ENCODE data around the gene FLRT2. TPM values are rescaled to one million over a fixed set of nuclear protein-coding genes. Genes with fewer than 3 reads are reported as not detected.

The FLRT2 gene
- total and polyA plus RNA-seq, 10 of the 15 experiments (the other 5 are each of a cell fraction or from before 2014, with no cell fraction given), result 0.03 to 0.13 TPM; not detected in 8

GRCh38 chr14:85483037-85483436 lies 46.9 kb upstream of the FLRT2 start:
- TF ChIP-seq BACH1 (IDR thresholded peaks at IDR 0.05; ENCODE audit: borderline replicate concordance) (no peak), ATF3 (IDR thresholded peaks at IDR 0.05; ENCODE audit: borderline replicate concordance, extremely low read depth, low read depth, low read length) (no peak), EZH2 (IDR thresholded peaks at IDR 0.05; ENCODE audit: borderline replicate concordance, control insufficient read depth, low read depth, low read length) (no peak), SIN3A (IDR thresholded peaks at IDR 0.05; ENCODE audit: low read depth, low read length) (no peak)
- Histone ChIP-seq H2AFZ (ENCODE audit: control insufficient read depth, low read depth, low read length) (no peak overlapping the region), H3K4me3 (no peak overlapping the region), H3K4me1 (ENCODE audit: control insufficient read depth, insufficient read depth, low read length) (no peaks in the 10 kb centered on the region), H3K79me2 (ENCODE audit: control insufficient read depth, insufficient read depth, low read length) (no peaks in the 10 kb centered on the region), H3K4me2 (ENCODE audit: control insufficient read depth, insufficient read depth) (no peak overlapping the region), H3K9ac (ENCODE audit: control insufficient read depth, insufficient read depth, low read length) (no peak overlapping the region), H3K9me3 (replicated peaks; ENCODE audit: control insufficient read depth, insufficient read depth, low read length) (no peaks in the 10 kb centered on the region), H3K36me3 (ENCODE audit: control insufficient read depth in 2 of 2, insufficient read depth in 2 of 2, low read length in 1 of 2) (no peaks in the 10 kb centered on the region), H3K27me3 (replicated peaks in 1 of 2; ENCODE audit: control insufficient read depth in 2 of 2, insufficient read depth in 2 of 2, low read length in 1 of 2) (no peaks in the 10 kb centered on the region), H4K20me1 (ENCODE audit: control insufficient read depth, insufficient read depth) (no peaks in the 10 kb centered on the region), H3K27ac (ENCODE audit: control insufficient read depth, insufficient read depth) (no peak overlapping the region)
- ChIA-PET RAD21 (ENCODE audit: unreplicated experiment) (no interaction called here), CTCF (no interaction called here), POLR2A (no interaction called here), SMC1A (ENCODE audit: uncharacterized antibody, unreplicated experiment) (interaction anchor here (1.0 kb wide), 1 partner anchor 10 kb away, joined by 3 read pairs; no protein-coding TSS in a partner anchor)
- BruUV-seq (replicated peaks), result no TSS peak
- in situ Hi-C loops (cut with MboI), result no loop called here
- WGBS (ENCODE audit: insufficient coverage, insufficient replicate concordance, low lambda C conversion rate, missing lambda C conversion rate), result 26% methylated on average over 2 of the region's 2 CpGs
- intact Hi-C loops (cut with micrococcal nuclease; ENCODE audit: unreplicated experiment), result no loop called here
- no peak for FAIRE-seq
- ATAC-seq, result no peak
- no peak for DNase-seq (ENCODE audit: low read depth, low spot score)

- H3K4me3 ChIP-seq, result no peak overlapping the region
- ChIA-PET RAD21 (ENCODE audit: unreplicated experiment) (no interaction called here), SMC1A (ENCODE audit: uncharacterized antibody, unreplicated experiment) (interaction anchor here (1.0 kb wide), 1 partner anchor 10 kb away, joined by 3 read pairs; no protein-coding TSS in a partner anchor), CTCF (no interaction called here), POLR2A (no interaction called here)
- no peaks in the 10 kb centered on the region for H3K27me3 ChIP-seq (replicated peaks in 1 of 2; ENCODE audit: control insufficient read depth in 2 of 2, insufficient read depth in 2 of 2, low read length in 1 of 2)
- intact Hi-C loops (cut with micrococcal nuclease; ENCODE audit: unreplicated experiment) (no loop called here), in situ Hi-C loops (cut with MboI) (no loop called here)
- no peaks in the 10 kb centered on the region for H4K20me1 ChIP-seq (ENCODE audit: control insufficient read depth, insufficient read depth)
- FAIRE-seq, result no peak
- no TSS peak for BruUV-seq (replicated peaks)
- no peaks in the 10 kb centered on the region for H3K4me1 ChIP-seq (ENCODE audit: control insufficient read depth, insufficient read depth, low read length)
- no peak overlapping the region for H3K4me2 ChIP-seq (ENCODE audit: control insufficient read depth, insufficient read depth)
- H2AFZ ChIP-seq (ENCODE audit: control insufficient read depth, low read depth, low read length), result no peak overlapping the region
- no peak for DNase-seq (ENCODE audit: low read depth, low spot score)
- ATAC-seq, result no peak
- no peaks in the 10 kb centered on the region for H3K9me3 ChIP-seq (replicated peaks; ENCODE audit: control insufficient read depth, insufficient read depth, low read length)
- no peaks in the 10 kb centered on the region for H3K36me3 ChIP-seq (ENCODE audit: control insufficient read depth in 2 of 2, insufficient read depth in 2 of 2, low read length in 1 of 2)
- H3K79me2 ChIP-seq (ENCODE audit: control insufficient read depth, insufficient read depth, low read length), result no peaks in the 10 kb centered on the region
- TF ChIP-seq FOXM1 (IDR thresholded peaks at IDR 0.05; ENCODE audit: low read depth, low read length), result no peak
- no peak for TF ChIP-seq IKZF1 (conservative IDR thresholded peaks at IDR 0.05)
- TF ChIP-seq RBBP5 (conservative IDR thresholded peaks at IDR 0.05), result no peak
- no peak for TF ChIP-seq NFYA (IDR thresholded peaks at IDR 0.05; ENCODE audit: borderline replicate concordance, low read depth, low read length)
- TF ChIP-seq POU2F2 (IDR thresholded peaks at IDR 0.05; ENCODE audit: borderline replicate concordance, low read depth, low read length), result no peak
- no peak for TF ChIP-seq HDAC2 (IDR thresholded peaks at IDR 0.05)
- TF ChIP-seq FOS (IDR thresholded peaks at IDR 0.05; ENCODE audit: borderline replicate concordance, extremely low read depth, insufficient read length), result no peak
- no peak for TF ChIP-seq RCOR1 (conservative IDR thresholded peaks at IDR 0.05; ENCODE audit: low read depth, low read length)
- no peak overlapping the region for H3K27ac ChIP-seq (ENCODE audit: control insufficient read depth, insufficient read depth)
- H3K9ac ChIP-seq (ENCODE audit: control insufficient read depth, insufficient read depth, low read length), result no peak overlapping the region
Observed at GRCh38 chr14:85483652-85484051, 46.3 kb upstream of the FLRT2 start.

Data from GM12878 (cell line).